Measurements from ENCODE around the gene CDK17. TPM values are rescaled to one million over a fixed set of nuclear protein-coding genes. Genes with fewer than 3 reads are reported as not detected.

Gene CDK17
- total and polyA plus RNA-seq, 9 donors: 13.8 to 59.2 (median 30.9) TPM

DNA sequence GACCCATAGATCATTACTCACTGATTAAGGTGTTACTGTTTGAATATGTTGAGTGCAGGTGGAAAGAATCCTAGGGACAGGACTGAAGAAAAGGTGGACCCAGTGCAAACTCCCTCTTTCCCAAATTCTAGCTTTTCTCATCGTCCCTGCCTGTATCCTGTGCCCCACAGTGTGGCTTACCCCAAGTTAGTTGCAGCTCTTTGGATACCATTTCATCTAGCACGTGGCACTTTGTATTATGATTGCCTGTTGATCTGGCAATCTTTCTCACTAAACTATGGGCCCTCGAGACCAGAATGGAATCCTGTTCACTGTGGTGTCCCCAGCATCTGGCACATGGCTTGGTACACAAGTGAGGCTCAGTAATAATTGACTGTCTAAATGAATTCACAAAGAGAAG, 139.6 kb downstream of the CDK17 start:
- Histone ChIP-seq H3K4me3 (no peak overlapping the region), H3K4me1 (ENCODE audit: insufficient read depth) (peaks cover 8% of the 10 kb centered on the region), H3K36me3 (no peaks in the 10 kb centered on the region), H3K27me3 (no peaks in the 10 kb centered on the region), H3K27ac (no peak overlapping the region), H3K9me3 (no peaks in the 10 kb centered on the region)
- WGBS, 3 donors: 92 to 94% (median 93%) methylated on average over 3 of the region's 3 CpGs
- TF ChIP-seq POLR2A (IDR thresholded peaks at IDR 0.05): no peak
- TF ChIP-seq, protein P1, sequence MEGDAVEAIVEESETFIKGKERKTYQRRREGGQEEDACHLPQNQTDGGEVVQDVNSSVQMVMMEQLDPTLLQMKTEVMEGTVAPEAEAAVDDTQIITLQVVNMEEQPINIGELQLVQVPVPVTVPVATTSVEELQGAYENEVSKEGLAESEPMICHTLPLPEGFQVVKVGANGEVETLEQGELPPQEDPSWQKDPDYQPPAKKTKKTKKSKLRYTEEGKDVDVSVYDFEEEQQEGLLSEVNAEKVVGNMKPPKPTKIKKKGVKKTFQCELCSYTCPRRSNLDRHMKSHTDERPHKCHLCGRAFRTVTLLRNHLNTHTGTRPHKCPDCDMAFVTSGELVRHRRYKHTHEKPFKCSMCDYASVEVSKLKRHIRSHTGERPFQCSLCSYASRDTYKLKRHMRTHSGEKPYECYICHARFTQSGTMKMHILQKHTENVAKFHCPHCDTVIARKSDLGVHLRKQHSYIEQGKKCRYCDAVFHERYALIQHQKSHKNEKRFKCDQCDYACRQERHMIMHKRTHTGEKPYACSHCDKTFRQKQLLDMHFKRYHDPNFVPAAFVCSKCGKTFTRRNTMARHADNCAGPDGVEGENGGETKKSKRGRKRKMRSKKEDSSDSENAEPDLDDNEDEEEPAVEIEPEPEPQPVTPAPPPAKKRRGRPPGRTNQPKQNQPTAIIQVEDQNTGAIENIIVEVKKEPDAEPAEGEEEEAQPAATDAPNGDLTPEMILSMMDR (IDR thresholded peaks at IDR 0.05): no peak
- no peak for TF ChIP-seq EP300 (IDR thresholded peaks at IDR 0.05)
- DNase-seq: no peak
- intact Hi-C loops (cut with DNase I): no loop called here

DNA sequence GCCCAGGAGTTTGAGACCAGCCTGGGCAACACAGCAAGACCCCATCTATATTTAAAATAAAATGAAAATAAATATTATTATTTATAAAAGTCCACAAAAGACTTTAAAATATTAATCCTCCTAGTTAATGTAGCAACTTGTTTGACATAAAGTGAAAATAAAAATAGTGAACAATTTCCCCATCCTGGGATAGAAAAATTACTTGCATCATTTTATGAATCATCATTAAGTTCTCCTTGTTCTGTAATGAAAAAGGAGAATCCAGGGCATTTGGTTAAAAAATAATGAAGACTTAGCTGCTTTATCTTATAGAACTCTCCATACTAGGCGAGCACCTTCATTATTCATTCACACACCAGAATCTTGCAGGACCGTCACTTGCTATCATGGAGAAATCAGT, 140.0 kb downstream of the CDK17 start:
- intact Hi-C loops (cut with DNase I): no loop called here
- 95 to 97% (median 97%) methylated on average over 2 of the region's 2 CpGs for WGBS, 3 donors
- Histone ChIP-seq H3K27me3 (no peaks in the 10 kb centered on the region), H3K36me3 (no peaks in the 10 kb centered on the region), H3K27ac (no peak overlapping the region), H3K9me3 (no peaks in the 10 kb centered on the region), H3K4me3 (no peak overlapping the region), H3K4me1 (ENCODE audit: insufficient read depth) (peaks cover 8% of the 10 kb centered on the region)
- TF ChIP-seq POLR2A (IDR thresholded peaks at IDR 0.05): no peak
- TF ChIP-seq, protein P1 (IDR thresholded peaks at IDR 0.05): no peak
- TF ChIP-seq EP300 (IDR thresholded peaks at IDR 0.05): no peak
- DNase-seq: no peak

DNA sequence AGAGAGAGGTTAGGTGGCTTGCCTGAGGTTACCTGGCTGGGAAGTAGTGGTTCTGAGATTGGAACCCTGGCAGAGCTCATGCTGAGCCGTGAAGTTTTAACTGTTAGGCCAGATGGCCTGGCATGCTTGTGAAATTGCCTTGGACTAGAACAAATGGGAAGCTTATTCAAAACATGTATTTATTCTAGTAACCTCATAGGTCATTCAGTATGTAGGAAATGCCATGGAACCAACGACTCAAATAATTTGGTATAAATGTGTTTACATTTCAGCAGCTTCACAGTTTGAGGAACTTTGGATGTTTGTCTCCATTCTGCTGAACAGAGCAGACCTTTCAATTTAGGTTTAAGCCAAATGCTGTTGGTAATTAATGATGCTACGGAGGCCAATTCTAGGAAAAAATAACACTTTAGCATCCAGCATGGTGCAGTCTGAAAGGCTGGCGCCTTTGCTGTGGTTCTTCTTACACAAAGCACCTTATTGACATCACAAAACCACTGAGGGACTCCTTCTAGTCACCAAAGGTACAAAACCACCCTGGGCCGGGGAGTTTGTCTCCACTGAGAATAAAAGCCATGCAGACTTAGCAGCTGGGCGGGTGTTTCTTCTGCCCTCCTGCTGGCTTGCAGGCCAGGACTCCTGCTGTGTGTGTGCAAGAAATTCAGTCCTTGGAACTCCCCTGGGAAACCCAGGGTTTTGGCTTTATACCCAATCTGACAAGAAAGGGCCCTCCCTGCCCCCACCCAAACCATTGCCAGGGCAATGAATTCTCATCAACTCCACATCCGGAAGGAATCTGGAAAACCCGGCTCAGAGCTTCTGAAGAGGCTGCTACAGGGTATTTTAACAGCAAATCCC, 141.9 kb downstream of the CDK17 start:
- TF ChIP-seq, protein P1 (IDR thresholded peaks at IDR 0.05): no peak
- TF ChIP-seq POLR2A (IDR thresholded peaks at IDR 0.05) (no peak), EP300 (IDR thresholded peaks at IDR 0.05) (no peak)
- Histone ChIP-seq H3K27ac (no peak overlapping the region), H3K4me3 (no peak overlapping the region), H3K4me1 (ENCODE audit: insufficient read depth) (peaks cover 8% of the 10 kb centered on the region), H3K27me3 (no peaks in the 10 kb centered on the region), H3K36me3 (no peaks in the 10 kb centered on the region), H3K9me3 (no peaks in the 10 kb centered on the region)
- intact Hi-C loops (cut with DNase I): no loop called here
- peak in 3 of 5 donors; percentile 54 to 67 (median 57) for DNase-seq
- 33 to 34% (median 34%) methylated on average over 8 of the region's 8 CpGs for WGBS, 3 donors

DNA sequence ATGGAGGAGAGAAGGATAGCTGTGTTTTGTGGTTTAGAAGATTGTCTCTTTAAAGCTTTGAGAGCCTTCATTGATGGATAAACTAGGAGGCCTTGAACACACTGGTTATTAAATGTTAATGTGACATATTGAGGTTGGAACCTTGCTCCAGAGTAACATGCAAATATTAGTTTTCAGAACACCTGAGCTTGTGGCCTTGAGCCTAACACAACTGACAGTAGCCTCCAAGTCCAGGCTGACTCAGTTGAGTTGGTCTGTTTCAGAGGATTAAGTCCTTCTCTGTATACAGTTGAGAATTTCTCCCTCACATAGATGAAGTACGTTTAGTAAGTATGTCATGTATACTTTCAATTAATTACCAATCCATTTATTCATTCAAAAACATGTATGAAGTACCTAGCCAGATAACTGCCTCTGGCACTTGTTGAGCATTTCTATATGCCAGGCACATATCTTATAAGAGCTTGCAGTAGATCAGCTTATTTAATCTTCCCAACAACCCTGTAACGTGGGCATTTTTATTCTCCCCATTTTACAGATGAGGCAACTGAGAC, 142.6 kb downstream of the CDK17 start:
- TF ChIP-seq POLR2A (IDR thresholded peaks at IDR 0.05) (no peak), EP300 (IDR thresholded peaks at IDR 0.05) (no peak)
- TF ChIP-seq, protein P1 (IDR thresholded peaks at IDR 0.05): no peak
- Histone ChIP-seq H3K27me3 (no peaks in the 10 kb centered on the region), H3K27ac (no peak overlapping the region), H3K9me3 (no peaks in the 10 kb centered on the region), H3K36me3 (no peaks in the 10 kb centered on the region), H3K4me3 (no peak overlapping the region), H3K4me1 (ENCODE audit: insufficient read depth) (peaks cover 8% of the 10 kb centered on the region)
- 79 to 87% (median 86%) methylated on average over 2 of the region's 2 CpGs for WGBS, 3 donors
- intact Hi-C loops (cut with DNase I): no loop called here
- DNase-seq: no peak
